ENCODE results near the gene ARID3A.

ARID3A gene

GRCh38 chr19:1006711-1007398 lies 81.0 kb downstream of the ARID3A start:
- DNase-seq = no peak

- DNase-seq = no peak
These were observed 81.8 kb downstream of the ARID3A start for GRCh38 chr19:1007399-1008251.

DNA sequence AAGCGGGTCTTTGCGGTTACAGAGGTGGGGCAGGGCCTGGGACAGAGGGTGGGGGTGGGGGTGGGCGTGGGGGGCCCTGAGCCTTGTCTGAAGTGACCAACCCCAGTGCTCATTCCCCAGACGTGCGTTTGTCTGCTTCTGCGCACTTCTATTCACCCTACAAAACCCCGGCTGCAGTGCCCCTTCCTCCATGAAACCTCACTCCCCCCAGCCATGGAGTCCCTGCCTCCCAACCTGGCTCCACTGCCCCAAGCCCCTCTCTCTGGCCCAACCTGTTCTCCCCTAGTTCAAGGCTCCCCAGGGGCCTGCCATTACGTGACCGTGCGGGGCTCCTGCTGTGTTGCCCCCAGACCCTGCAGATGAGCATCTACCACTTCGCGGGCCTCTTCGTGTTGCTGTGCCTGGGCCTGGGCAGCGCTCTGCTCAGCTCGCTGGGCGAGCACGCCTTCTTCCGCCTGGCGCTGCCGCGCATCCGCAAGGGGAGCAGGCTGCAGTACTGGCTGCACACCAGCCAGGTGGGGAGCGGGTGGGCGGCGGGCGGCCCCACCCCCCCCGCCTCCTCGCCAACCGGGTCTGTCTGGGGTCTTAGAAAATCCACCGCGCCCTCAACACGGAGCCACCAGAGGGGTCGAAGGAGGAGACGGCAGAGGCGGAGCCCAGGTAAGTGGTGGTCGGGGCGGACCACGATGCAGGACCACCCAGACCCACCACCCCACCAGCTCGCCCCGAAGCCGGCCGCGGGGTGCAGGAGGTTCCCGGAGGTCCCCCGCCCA lies 82.6 kb downstream of the ARID3A start:
- DNase-seq = no peak

DNA sequence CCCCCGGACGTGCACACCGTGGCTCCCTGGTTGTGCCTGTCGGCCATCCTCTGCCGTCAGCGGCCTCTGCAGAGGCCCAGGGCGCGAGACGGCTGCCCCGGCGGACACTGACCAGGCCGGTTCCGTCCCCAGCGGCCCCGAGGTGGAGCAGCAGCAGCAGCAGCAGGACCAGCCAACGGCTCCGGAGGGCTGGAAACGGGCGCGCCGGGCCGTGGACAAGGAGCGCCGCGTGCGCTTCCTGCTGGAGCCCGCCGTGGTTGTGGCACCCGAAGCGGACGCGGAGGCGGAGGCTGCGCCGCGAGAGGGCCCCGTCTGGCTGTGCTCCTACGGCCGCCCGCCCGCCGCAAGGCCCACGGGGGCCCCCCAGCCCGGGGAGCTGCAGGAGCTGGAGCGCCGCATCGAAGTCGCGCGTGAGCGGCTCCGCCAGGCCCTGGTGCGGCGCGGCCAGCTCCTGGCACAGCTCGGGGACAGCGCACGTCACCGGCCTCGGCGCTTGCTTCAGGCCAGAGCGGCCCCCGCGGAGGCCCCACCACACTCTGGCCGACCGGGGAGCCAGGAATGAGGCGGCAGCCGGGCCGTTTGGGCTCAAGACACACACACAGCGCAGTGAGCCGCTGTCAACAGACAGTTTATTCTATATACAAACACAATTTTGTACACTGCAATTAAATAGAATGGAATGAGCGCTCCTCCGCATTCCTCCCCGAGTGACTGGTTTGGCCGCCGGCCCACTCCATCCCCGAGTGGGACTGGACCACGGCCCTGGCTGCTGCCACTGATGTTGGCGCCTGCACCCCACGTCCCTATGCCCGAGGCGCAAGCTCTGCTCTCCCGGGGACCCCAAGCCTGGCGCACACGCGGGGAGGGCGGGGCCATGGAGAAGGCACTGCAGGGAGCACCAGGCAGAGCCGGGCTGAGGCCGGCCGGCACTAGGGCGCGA lies 83.5 kb downstream of the ARID3A start:
- no peak for DNase-seq

- no peak for DNase-seq
These were observed 84.2 kb downstream of the ARID3A start for GRCh38 chr19:1009981-1010538.

DNA sequence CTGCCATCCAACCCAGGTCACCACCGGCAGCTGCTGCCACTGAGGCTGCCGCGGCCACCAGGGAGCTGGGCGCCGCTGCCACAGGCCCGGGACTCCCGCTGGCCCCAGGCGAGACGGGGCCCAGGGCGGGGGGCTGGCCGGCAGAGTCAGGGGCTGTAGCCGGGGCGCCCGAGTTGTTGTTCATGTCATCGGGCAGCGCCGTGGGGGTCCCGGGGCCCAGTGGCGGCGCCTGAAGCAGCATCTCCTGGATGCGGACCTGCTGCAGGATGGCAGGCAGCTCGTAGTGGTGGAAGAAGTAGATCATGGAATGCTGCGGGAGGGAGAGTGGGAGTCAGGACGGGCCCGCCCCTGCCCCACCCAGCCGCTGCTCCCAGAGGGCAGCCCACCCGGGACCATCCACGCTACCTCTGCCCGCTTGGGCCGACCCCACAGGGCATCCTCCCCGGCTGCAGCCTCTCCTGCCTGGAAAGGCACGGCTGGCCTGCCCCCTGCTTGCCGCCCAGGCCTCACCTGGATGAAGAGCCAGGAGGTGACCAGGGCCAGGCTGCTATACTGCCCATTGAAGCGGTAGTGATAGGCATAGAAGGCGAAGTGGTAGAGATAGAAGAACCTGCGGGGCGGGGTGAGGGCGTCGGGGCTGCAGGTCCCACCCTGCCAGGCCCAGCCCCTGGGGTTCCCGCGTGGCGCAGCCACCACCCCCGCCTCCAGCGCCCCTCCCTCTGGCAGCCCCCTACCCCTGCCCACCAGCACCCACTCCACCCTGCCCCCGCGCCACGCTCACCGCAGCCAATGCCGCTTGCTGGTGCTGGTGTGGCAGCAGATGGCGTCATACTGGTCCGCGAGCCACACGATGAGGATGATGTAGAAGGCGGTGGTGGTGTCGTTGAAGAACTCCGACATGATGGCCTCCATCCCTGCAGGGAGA lies 85.0 kb downstream of the ARID3A start:
- DNase-seq = no peak

GRCh38 chr19:1011831-1012333 lies 86.0 kb downstream of the ARID3A start:
- DNase-seq = no peak

DNA sequence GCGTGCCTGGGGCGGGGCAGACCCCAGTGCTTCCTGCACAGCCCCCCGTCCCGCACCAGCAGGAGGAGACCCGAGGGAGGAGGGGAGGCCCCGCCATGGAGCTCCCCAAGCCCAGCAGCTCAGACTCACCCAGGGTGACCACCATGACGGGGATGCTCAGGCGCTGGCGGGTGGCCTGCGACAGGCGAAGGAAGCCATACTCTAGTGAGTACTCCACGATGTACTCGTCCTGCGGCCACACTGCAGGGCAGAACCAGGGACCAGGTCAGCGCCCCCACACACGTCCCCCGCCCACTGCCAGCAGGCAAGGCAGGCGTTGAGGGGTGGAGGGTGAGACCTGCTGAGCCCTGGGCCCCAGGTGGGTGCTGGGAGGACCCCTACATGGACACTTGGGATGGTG lies 86.5 kb downstream of the ARID3A start:
- no peak for DNase-seq

DNA sequence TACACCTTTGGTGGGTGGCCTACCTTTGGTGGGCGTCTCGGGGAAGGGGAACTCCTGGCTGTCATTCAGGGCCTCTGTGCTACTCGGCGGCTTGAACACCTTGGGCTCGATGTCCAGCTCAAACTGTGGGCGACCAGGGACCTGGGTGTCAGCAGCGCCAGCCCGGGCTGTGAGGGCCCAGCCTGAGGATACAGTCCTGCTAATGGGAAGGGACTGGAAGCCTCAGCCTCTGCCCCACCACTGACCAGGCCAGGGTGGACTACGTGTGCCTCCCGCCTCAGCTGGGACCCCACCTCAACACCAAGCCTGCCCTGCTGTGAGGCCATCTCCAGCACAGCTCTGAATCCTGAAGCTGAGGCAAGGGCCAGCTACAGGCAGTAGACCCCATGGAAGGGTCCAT lies 87.4 kb downstream of the ARID3A start:
- no peak for DNase-seq

DNA sequence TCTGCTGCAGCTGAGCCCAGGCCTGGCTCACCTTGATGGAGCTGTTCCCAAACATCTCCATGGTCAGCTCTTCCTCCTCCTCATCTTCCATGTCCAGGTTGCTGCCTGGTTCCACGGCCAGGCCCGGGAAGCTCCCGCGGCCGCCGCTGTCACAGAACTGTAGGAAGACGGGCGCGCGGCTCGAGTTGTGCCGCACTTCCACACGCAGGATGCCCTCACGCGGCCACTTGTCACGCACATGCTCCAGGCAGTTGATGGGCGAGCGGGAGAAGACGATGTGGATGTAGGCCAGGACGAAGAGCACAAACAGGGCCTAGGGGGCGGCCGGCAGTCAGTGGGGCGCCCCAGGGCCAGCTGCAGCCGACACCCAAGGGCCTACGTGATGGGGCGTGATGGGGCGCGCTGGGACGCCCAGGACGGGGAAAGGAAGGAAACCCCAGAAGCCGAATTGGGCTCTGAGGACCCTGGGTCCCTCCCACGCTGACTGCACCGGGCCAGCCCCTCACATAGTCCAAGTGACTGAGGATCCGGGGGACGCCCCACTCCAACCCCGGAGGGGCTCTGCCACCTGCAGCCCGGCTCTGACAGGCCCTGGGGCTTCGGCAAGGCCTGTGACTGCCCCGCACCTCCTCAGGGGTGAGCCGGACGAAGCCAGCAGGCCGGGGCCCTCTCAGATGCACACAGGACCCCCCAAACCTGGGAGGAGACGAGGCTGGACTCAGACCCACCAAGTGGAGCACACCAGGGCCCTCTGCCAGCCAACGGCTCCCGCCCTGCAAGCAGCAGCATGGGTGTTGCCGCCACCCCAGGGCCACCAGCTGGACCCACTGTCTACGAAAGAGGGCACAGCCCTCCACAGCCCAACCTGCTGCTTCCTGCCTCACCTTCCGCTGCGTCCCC lies 88.6 kb downstream of the ARID3A start:
- no peak for DNase-seq

GRCh38 chr19:1015061-1015781 lies 89.4 kb downstream of the ARID3A start:
- DNase-seq = no peak

DNA sequence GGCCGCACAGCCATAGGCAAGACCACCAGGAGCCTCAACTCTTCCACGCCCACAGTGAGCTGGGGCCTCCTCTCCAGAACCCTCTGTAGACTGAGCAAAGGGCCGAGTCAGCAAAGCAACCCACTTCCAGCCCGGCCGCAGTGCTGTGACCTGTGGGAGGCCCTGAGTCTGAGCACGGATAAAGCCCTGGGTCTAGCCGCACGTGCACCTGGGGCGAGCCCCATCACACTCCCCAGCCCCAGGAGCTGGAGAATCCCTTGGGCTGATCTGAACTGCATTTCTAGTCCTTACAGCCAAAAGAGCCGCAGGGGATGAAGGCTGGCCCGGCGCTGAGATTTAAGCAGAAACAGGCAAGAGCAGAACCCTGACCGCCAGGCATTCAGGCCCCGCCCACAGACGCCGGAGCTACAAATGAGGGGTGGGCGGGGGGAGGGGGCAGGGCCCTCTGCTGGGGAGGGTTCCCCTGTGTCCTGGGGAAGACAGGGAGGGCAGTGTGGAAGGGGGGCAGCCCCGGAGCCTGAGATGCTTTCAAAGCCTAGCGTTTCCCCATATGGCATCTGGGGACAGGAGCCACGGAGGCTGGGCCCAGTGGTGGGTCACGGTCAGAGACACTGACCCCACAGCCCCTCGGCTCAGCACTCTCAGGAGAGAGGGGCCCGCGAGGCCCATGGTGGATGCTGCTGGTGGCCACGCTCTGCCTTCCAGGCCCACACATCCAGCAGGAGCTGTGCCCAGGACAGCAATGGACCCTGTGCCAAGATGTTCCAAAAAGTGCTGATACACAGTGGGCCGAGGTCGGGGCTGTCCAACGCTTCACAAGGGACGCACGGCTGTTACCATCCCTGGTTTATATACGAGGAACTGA lies 90.2 kb downstream of the ARID3A start:
- DNase-seq = no peak

DNA sequence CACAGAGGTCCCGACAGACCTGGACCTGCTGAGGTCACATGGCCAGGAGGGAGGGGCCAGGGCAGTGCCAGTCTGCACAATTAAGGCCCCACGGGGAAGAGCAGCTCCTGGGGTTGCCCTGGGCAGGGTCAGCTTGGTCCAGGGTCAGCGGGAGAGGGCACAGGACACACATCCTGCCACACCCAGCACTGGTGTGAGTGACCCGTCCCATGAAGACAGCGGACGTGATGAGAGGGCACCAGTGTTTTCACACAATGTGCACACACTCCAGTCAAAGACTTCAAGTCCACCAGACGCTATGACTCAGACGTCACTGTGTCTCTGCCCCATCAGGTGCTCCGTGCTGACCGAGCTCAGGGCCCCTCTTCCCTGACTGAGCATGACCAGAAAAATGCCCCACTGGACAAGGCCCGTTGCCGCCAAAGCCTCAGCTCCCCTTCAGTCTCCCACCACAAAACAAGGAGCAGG lies 90.8 kb downstream of the ARID3A start:
- DNase-seq = no peak

DNA sequence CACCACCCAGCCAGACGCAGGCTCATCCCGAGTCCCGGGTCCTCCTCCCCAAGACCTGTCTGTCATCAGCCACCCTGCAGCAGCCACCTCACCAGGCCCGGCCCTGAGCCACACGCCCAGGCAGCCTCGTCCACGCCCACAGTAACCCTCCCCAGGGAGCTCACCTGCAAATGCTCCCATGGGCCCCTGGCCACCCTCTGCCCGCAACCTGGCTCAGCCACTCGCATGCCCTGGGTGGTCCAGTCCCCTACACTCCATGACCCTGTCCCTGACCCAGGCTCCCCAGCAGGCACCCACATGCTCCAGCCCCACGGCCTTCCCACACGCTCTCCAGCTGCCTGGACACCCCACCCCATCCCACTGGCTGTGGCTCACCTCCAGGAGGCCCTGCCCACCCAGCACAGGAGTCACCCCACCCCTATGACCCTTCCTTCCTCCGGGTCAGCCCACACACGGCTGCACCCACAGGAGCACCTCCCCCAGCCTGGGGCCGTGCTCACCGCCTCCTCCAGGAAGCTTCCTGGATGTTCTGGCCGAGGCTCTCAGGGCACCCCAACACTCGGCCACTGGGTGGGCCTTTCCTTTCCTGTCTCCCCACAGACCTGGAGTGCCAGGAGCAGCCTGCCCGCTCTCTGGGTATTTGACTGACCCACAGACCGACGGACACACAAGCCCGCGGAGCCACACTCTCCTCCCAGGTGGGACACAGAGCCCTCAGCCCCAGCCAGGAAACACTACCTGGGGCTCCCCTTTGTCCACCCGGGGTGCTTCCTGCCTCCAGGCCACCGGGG lies 91.5 kb downstream of the ARID3A start:
- no peak for DNase-seq

GRCh38 chr19:1017906-1018305 lies 92.1 kb downstream of the ARID3A start:
- no peak for DNase-seq

DNA sequence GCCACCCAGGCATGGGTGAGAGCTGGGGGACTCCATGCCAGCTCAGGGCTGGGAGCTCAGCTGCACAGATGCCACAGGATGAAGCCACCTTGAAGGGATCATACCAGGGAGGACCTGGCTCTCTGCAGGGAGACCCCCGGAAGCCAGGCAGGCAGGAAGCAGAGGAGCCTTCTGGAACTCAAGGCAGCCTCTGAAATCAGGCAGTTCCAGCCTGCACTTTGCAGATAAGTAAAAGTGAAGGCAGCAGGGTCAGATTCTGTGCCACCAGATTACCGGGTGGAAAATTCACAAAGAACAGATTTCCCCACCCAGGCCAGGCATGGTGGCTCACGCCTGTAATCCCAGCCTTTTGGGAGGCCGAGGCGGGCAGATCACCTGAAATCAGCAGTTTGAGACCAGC lies 92.6 kb downstream of the ARID3A start:
- DNase-seq = no peak
